Activated CD8-positive, alpha-beta memory T cell treated with anti-CD3 and anti-CD28 coated beads, Interleukin-2, amount 10 ng/mL, durations not matched to agents 7 days and 5 days (primary cell): ENCODE data around the gene VPS39. TPM values are rescaled to one million over a fixed set of nuclear protein-coding genes. Genes with fewer than 3 reads are reported as not detected.

Experiments
- ATAC-seq: fragments of 150-1000 bp; cut with Tn5 transposase; one replicate; pipeline ENCODE4 v1.10.0; 2021; ENCODE audit warnings: moderate library complexity
- CTCF ChIA-PET: fragments of 350-600 bp; sonication (Branson Sonifier 250); formaldehyde crosslinking; loops from one replicate; lab custom pipeline; 2021; ENCODE audit warnings: antibody characterized with exemption; lab: Charles Lee
- DNase-seq: peaks from one replicate; pipeline ENCODE4 v3.0.0-alpha.2; 2020
- H3K27ac Mint-ChIP-seq: one replicate; pipeline ENCODE4 v1.8.0; 2021; ENCODE audit warnings: mild to moderate bottlenecking, mixed read lengths
- H3K27me3 Mint-ChIP-seq: one replicate; pipeline ENCODE4 v1.8.0; 2021; ENCODE audit warnings: mixed read lengths
- H3K36me3 Mint-ChIP-seq: one replicate; pipeline ENCODE4 v1.8.0; 2021; ENCODE audit warnings: mild to moderate bottlenecking, mixed read lengths
- H3K4me1 Mint-ChIP-seq: one replicate; pipeline ENCODE4 v1.8.0; 2021; ENCODE audit warnings: mixed read lengths
- H3K4me3 Mint-ChIP-seq: one replicate; pipeline ENCODE4 v1.8.0; 2021; ENCODE audit warnings: mild to moderate bottlenecking, moderate library complexity, mixed read lengths
- H3K9me3 Mint-ChIP-seq: one replicate; pipeline ENCODE4 v1.8.0; 2022; ENCODE audit warnings: low read depth, mixed read lengths
- total RNA-seq, 2 experiments: library from RNA; stranded (reverse); gene quantifications; one replicate each; pipeline ENCODE4 v1.2.3, GENCODE V29; 2021

VPS39 gene
- total RNA-seq, 2 experiments from 2014 or later, result 58.7 to 70.1 TPM

DNA sequence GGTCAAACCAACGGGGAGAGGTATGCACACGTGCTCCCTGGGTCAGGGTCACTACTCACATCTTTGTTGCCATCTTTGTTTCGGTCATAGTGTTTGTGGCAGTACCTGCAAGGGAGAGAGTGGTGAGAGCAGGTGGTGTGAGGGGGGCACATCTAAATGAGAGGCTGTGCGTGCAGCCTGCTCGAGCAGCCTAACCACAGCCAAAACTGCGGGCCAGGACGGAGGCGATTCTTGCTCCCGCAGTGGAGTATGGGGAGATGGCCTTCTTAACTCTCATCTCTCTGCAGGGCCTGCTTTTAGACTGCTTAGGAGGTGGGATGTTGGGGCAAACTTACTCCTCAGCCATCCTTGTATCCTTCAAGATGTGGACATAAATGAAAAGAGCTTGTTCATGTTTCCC lies 44.8 kb downstream of the VPS39 start:
- peaks cover 37% of the 10 kb centered on the region for H3K36me3 Mint-ChIP-seq
- ATAC-seq, result no peak
- CTCF ChIA-PET, result no interaction called here

DNA sequence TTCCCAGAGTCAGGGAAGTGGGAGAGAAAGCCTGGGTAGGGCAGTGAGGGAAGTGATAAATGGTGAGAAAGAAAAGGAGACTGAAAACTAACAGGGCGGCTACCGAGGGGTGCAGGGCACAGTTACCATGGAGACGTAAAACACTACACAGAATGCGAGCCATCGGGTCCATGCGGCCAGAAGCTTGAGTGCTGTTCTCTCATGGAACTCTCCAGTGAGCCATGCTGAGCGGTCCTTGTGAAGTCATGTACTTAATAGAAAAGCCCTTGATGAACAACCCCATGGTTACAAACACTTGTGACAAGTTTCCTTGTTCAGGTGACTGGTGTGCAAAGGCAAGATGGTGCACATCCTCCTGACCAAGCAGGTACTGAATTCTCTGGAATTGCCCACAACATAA lies 48.0 kb downstream of the VPS39 start:
- CTCF ChIA-PET, result no interaction called here
- Mint-ChIP-seq H3K9me3 (no peaks in the 10 kb centered on the region), H3K4me3 (no peak overlapping the region), H3K27ac (no peak overlapping the region), H3K4me1 (no peaks in the 10 kb centered on the region), H3K27me3 (no peaks in the 10 kb centered on the region), H3K36me3 (peaks cover 24% of the 10 kb centered on the region)
- ATAC-seq (no peak), DNase-seq (no peak)

More for the DNA sequence above, 44.8 kb downstream of the VPS39 start:
- Mint-ChIP-seq H3K27ac (no peak overlapping the region), H3K4me3 (no peak overlapping the region), H3K4me1 (no peaks in the 10 kb centered on the region), H3K27me3 (no peaks in the 10 kb centered on the region), H3K9me3 (no peaks in the 10 kb centered on the region)
- DNase-seq, result no peak

DNA sequence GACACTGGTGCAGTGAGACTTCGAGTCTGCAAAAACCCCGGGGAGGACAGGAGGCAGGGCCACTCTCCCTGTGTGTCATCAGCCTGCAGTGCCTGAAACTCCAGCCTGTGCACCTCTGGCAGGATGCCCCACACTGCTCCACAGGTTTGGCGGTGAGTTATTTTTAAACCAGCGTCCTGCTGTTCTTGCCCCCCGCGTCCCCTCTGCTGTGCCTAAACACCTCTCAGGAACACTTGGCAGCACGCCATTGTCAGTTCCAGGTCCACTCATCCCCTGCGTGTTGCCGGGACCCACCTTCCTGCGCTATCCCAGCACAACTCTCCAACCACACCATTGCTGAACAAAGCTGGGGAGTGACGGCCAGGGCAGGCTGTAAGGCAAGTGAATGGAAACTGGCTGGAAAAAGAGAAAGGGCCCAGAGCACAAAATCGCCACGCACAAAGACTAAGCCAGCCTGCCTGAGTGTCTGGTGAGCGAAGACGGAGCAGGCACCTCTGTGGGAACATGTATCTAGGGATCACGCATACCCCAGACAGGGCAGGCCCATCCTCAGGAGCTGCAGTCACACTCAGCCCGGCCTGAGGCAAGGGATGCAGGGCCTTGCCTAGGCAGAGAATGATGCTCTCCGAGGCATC lies 48.6 kb downstream of the VPS39 start:
- ATAC-seq (no peak), DNase-seq (no peak)
- Mint-ChIP-seq H3K9me3 (no peaks in the 10 kb centered on the region), H3K4me1 (no peaks in the 10 kb centered on the region), H3K4me3 (no peak overlapping the region), H3K36me3 (peaks cover 24% of the 10 kb centered on the region), H3K27me3 (no peaks in the 10 kb centered on the region), H3K27ac (no peak overlapping the region)
- CTCF ChIA-PET, result no interaction called here

DNA sequence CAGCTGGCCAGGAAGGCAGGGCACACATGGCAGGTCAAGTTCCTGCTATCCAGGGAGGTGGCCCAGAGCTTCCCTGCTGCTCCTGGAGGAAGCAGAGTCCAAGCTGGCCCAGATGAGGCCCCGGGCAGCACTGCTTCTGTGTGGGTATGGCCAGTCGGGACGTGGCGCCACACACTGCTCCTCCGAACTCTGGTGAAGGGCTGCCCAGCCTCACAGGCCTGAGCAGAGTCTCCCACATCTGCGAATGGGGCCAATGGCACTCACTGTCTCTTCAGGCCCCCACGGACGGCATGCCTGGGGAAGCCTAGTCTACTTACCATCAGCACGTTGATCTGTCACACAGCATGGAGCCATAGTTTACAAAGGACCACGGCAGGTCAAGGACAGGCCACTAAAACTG lies 49.2 kb downstream of the VPS39 start:
- DNase-seq, result no peak
- peaks cover 21% of the 10 kb centered on the region for H3K36me3 Mint-ChIP-seq

DNA sequence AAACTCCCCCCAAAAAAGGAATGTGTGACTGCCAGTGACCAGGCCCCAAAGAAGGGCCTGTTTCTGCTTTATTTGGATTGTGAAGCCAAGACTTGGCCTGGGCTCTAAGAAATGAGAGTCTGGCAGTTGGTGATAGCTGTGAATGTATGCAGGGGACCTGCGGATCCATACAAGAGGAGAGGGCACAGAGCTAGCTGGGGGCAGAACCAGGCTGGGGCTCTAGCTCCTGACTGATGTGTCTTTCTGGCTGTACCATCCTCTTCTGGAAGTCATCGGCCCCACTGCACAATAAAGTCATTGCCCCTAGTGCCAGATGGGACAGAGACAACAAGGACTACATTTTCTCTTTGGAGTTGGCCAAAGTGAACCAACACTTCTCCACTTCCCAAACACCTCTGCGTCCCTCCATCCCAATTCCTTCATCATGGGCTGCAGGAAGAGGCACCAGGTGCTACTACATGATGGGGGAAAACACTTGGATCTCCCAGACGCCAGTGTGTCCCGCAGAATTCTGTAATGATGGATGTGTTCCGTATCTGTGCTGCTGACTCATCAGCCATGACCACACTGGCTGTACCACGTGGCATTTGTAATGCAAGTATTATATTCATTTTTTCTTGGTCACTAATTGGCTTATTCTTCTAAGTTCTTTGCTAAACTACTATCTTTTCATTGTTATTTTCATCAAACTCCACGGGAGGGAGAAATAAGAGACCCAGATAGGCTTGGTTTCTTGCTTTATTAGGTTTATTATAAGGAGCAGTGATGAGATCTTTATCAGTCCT lies 49.9 kb downstream of the VPS39 start:
- Mint-ChIP-seq H3K4me3 (no peak overlapping the region), H3K4me1 (no peaks in the 10 kb centered on the region), H3K36me3 (peaks cover 17% of the 10 kb centered on the region), H3K27me3 (no peaks in the 10 kb centered on the region), H3K9me3 (no peaks in the 10 kb centered on the region), H3K27ac (no peak overlapping the region)
- no peak for ATAC-seq
- CTCF ChIA-PET, result no interaction called here
- DNase-seq, result no peak

More for the DNA sequence above, 49.2 kb downstream of the VPS39 start:
- CTCF ChIA-PET, result no interaction called here
- H3K9me3 Mint-ChIP-seq, result no peaks in the 10 kb centered on the region
- H3K4me1 Mint-ChIP-seq, result no peaks in the 10 kb centered on the region
- H3K27ac Mint-ChIP-seq, result no peak overlapping the region
- ATAC-seq, result no peak
- H3K27me3 Mint-ChIP-seq, result no peaks in the 10 kb centered on the region
- no peak overlapping the region for H3K4me3 Mint-ChIP-seq

DNA sequence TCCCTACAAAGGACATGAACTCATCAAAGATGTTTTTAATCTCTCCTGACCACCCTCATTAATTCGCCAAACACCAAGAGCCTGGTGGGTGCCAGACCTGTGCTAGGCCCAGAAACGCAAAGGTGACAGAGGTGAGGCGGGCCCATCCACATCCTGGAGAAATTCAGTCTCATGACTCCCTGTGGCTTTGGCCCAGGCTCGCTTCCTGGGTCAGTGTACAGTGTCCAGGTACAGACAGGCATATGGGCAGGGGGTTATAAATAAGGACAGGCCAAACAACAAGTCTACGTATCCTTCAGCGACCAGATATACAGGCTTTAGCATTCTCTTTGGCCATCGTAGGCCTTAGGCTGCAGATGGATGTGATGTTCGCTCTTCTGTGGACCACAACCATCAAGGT lies 50.7 kb downstream of the VPS39 start:
- no peak for ATAC-seq
- no peaks in the 10 kb centered on the region for H3K4me1 Mint-ChIP-seq
- H3K27ac Mint-ChIP-seq, result no peak overlapping the region
- H3K27me3 Mint-ChIP-seq, result no peaks in the 10 kb centered on the region
- peaks cover 11% of the 10 kb centered on the region for H3K36me3 Mint-ChIP-seq
- CTCF ChIA-PET, result no interaction called here
- DNase-seq, result no peak
- H3K4me3 Mint-ChIP-seq, result no peak overlapping the region
- H3K9me3 Mint-ChIP-seq, result no peaks in the 10 kb centered on the region

DNA sequence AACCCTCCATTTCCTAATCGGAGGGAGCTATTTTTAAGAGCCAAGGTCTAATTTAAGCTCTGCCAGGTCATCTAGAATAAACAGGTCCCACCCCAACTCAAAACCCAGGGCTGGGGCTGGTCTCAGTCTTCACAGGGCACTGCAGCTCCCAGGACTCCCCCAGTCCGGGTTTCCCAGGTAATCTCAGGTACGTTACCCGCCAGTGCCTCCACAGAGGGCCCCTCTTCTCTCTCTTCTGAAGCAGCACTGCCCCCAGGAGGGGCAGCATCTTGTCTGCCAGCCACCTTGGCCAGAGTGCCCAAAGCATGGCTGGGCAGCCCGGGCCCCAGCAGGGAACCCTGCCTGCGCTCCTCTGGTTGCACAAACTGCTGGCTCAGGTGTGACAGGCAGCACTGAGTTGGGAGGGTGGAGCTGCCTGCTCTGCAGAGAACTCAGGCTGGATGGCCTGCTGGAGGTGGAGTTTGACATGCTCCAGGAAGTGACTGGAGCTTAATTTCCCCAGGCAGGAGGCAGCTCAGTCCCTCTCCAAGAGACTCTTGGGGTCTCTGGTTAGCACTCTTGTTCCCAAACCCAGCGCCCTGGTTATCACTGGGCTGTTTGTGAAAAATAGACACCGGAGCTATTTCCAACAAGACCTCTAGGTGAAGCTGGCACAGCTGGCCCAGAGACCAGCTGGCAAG lies 51.7 kb downstream of the VPS39 start, which contains the start of gene PLA2G4F:
TSS of gene PLA2G4F (minus strand) at position 394 of the 680 bp plus-strand sequence. CDS start at position 307, 87 bp downstream.
- peaks cover 9% of the 10 kb centered on the region for H3K36me3 Mint-ChIP-seq
- no peak within 1 kb of the TSS for H3K4me3 Mint-ChIP-seq
- H3K27ac Mint-ChIP-seq, result no peak within 1 kb of the TSS
- H3K9me3 Mint-ChIP-seq, result no peaks in the 10 kb centered on the region
- no peaks in the 10 kb centered on the region for H3K27me3 Mint-ChIP-seq
- CTCF ChIA-PET, result interaction anchor here (1.0 kb wide), 1 partner anchor 22 kb away, joined by 4 read pairs; no protein-coding TSS in a partner anchor
- ATAC-seq (no peak), DNase-seq (no peak)
- no peaks in the 10 kb centered on the region for H3K4me1 Mint-ChIP-seq

DNA sequence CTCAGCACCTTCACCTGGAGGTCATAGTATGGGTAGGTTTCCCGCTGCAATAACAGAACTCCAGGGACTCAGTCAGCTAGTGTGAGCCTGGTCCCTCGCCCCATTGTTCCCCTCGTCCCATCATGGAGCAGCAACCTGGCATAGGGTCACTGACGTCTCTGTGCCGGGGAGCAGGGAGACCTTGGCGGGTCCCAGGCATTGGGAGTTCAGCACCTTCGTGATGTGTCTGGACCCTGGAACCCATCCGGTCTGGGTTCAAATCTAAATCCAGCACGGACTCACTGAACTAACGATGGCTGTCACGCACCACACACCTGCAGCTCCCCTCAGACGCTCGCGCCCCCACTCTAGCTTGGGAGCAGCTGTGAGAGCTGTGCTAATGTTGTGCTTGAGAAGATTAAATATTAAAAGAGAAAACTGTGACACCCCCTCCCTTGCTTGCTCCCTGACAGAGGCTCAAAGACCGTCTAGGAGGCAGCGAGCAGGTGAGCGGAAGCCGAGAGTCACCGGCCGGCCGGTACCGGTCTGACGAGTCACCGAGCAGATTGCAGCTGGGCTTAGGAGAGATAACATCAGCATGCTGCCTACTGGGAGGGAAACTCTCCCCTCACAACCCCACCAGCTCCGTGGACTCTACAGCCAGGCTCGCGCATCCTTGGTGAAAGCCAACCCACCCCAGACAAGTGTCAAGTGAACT lies 52.4 kb downstream of the VPS39 start:
- H3K27ac Mint-ChIP-seq, result no peak overlapping the region
- CTCF ChIA-PET, result no interaction called here
- no peaks in the 10 kb centered on the region for H3K4me1 Mint-ChIP-seq
- no peak overlapping the region for H3K4me3 Mint-ChIP-seq
- DNase-seq (no peak), ATAC-seq (no peak)
- no peaks in the 10 kb centered on the region for H3K27me3 Mint-ChIP-seq
- peaks cover 9% of the 10 kb centered on the region for H3K36me3 Mint-ChIP-seq
- no peaks in the 10 kb centered on the region for H3K9me3 Mint-ChIP-seq

DNA sequence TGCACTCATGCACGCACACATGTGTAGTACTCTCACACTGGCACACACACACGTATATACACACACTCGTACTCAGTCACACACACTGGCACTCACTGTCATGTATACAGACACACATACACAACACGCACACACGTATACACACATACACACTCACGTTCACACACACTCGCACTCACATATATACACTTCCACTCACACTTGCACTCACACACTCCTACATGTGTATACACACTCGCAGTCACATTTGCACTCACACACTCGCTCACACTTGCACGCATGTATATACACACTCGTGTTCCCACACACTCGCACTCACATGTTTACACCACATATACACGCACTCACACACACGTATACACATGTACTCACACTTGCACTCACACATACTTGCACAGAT lies 53.1 kb downstream of the VPS39 start:
- DNase-seq, result no peak
- H3K27ac Mint-ChIP-seq, result no peak overlapping the region
- no peaks in the 10 kb centered on the region for H3K9me3 Mint-ChIP-seq
- no peaks in the 10 kb centered on the region for H3K4me1 Mint-ChIP-seq
- no peak for ATAC-seq
- CTCF ChIA-PET, result no interaction called here
- H3K27me3 Mint-ChIP-seq, result no peaks in the 10 kb centered on the region
- no peak overlapping the region for H3K4me3 Mint-ChIP-seq
- H3K36me3 Mint-ChIP-seq, result peaks cover 7% of the 10 kb centered on the region

DNA sequence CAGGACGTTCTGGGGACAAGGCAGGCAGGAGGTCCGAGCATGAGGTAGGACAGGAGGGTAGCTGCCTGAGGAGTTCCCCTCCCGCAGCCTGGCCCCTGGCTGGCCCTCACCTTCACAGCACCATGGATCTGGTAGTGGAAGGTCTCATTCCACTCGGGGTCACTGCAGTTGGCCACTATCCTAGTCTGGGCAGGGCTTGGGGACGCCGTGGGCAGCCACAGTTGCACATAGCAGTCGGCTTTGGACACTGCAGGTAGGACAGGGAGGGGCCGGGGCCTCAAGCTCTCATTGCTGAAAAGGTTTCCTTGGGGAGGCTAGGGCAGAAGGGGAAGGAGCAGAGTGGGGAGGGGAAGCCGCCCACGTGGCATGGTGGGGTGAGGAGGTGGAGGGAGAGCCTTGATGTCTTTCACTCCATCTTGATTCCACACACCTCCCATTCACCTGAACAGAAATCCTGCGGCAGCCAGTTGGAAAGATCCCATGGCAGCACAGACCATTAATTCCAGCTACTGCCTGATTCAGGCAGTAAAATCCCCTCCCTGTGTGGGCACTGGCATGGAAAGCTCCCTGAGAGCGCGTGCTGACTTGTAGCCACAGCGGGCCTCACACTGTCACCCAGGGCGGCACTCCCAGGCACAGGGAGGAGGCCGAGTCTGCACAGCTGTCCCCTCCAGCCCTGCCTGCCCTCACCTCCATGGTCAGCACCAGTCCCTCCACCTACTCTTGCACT lies 53.7 kb downstream of the VPS39 start:
- peaks cover 4% of the 10 kb centered on the region for H3K36me3 Mint-ChIP-seq
- no peaks in the 10 kb centered on the region for H3K27me3 Mint-ChIP-seq
- ATAC-seq, result no peak
- H3K4me1 Mint-ChIP-seq, result no peaks in the 10 kb centered on the region
- no peak overlapping the region for H3K4me3 Mint-ChIP-seq
- CTCF ChIA-PET, result interaction anchor here (1.0 kb wide), 1 partner anchor 164 kb away, joined by 3 read pairs; no protein-coding TSS in a partner anchor
- H3K9me3 Mint-ChIP-seq, result no peaks in the 10 kb centered on the region
- H3K27ac Mint-ChIP-seq, result no peak overlapping the region
- DNase-seq, result no peak

DNA sequence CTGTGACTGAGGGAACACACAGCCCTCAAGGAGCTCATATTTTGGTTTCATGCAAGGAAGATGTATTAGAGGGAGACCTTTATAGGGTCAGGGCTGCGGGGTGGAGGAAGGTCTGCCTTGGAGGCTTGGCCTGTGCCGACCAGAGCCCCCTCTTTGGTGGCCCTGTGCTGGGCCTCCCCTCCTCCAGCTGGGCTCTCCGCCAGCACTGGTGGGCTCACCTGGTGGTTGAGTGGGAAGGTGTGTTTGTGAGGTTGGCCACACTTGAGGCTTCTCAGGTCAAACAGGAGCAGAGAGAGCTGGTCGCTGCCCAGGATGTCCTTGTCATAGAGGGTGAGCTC lies 54.3 kb downstream of the VPS39 start:
- Mint-ChIP-seq H3K27ac (no peak overlapping the region), H3K27me3 (no peaks in the 10 kb centered on the region), H3K4me1 (no peaks in the 10 kb centered on the region), H3K36me3 (peaks cover 1% of the 10 kb centered on the region), H3K4me3 (no peak overlapping the region), H3K9me3 (no peaks in the 10 kb centered on the region)
- CTCF ChIA-PET, result interaction anchor here (1.0 kb wide), 1 partner anchor 164 kb away, joined by 3 read pairs; no protein-coding TSS in a partner anchor
- DNase-seq, result no peak
- ATAC-seq, result no peak

DNA sequence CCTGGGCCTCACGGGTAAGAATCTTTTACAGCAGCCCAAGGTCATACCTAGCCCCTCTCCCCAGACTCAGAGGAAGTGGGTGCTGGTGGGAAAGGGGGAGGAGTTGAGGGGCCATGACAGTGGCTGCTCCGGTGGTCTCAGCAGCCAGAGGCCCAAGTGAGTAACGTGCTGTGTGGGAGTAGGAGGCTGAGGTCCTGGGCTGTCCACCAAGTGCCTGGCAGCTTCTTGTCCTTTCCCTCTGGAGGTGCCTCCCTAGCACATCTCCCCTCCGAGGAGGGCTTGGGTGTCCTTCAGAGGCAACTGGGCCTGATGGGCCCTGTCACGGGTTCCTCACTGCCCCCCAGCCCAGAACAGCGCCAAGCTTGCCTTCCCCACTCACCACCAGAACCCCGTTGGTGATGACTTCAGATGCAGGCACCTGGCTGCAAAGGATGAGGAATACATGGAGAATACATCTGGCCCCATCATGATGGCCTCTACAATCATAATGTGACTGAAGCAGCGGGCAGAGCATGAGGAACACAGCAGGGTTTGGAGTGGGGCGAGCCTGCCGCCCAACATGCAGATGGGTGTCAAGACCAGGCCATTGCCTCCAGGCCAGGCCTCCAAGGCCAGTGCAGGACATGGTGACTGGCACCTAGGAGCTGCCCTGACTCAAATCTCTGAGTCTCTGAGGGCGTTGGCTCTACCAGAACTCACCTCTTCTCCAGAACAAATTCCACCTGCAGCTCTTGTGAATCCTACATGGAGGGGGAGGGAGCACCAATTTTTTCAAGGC lies 55.0 kb downstream of the VPS39 start:
- H3K36me3 Mint-ChIP-seq, result no peaks in the 10 kb centered on the region
- no peak overlapping the region for H3K4me3 Mint-ChIP-seq
- no peaks in the 10 kb centered on the region for H3K4me1 Mint-ChIP-seq
- DNase-seq (no peak), ATAC-seq (no peak)
- no peaks in the 10 kb centered on the region for H3K9me3 Mint-ChIP-seq
- no peak overlapping the region for H3K27ac Mint-ChIP-seq
- CTCF ChIA-PET, result no interaction called here
- H3K27me3 Mint-ChIP-seq, result no peaks in the 10 kb centered on the region
